Fibroblast of mammary gland (primary cell): Measurements from ENCODE around the gene EME1.
A peak's percentile ranks its signal among the peaks of the same experiment; 100 is the strongest.

Experiments
- DNase-seq: peaks from one replicate; pipeline ENCODE4 v3.0.0-alpha.2; 2010; ENCODE audit warnings: low read depth
- H3K4me3 ChIP-seq: 2 replicates; pipeline ENCODE4 v1.5.1; 2011; ENCODE audit warnings: low read depth, mild to moderate bottlenecking, low read length, moderate library complexity; ENCODE audit not compliant: control insufficient read depth
- TF ChIP-seq, protein P1 (sequence below): conservative IDR thresholded peaks from 2 replicates; pipeline ENCODE4 v1.5.1; 2011; ENCODE audit warnings: low read depth, low read length, inconsistent platforms; ENCODE audit not compliant: control insufficient read depth, insufficient read depth

Gene EME1

GRCh38 chr17:50359005-50359699 lies 13.9 kb upstream of the EME1 start:
- DNase-seq: no peak
- H3K4me3 ChIP-seq: no peak overlapping the region
- TF ChIP-seq, protein P1, sequence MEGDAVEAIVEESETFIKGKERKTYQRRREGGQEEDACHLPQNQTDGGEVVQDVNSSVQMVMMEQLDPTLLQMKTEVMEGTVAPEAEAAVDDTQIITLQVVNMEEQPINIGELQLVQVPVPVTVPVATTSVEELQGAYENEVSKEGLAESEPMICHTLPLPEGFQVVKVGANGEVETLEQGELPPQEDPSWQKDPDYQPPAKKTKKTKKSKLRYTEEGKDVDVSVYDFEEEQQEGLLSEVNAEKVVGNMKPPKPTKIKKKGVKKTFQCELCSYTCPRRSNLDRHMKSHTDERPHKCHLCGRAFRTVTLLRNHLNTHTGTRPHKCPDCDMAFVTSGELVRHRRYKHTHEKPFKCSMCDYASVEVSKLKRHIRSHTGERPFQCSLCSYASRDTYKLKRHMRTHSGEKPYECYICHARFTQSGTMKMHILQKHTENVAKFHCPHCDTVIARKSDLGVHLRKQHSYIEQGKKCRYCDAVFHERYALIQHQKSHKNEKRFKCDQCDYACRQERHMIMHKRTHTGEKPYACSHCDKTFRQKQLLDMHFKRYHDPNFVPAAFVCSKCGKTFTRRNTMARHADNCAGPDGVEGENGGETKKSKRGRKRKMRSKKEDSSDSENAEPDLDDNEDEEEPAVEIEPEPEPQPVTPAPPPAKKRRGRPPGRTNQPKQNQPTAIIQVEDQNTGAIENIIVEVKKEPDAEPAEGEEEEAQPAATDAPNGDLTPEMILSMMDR: no peak

DNA sequence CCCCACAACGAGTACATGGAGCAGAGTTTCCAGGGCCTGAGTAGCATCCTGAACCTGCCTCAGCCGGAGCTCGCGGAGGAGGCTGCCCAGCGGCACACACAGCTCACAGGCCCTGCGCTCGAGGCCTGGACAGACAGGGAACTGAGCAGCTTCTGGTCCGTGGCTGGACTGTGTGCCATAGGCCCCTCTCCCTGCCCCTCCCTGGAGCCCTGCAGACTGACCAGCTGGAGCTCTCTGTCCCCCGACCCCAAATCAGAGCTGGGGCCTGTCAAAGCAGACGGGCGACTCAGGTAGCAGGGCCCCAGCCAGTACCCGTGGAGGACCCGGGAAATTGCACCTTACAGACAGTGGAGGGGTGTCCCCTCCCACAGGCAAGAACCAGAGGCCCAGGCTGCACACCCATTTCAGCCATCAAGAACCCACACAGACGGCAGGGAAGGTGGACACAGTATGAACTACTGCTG lies 13.0 kb upstream of the EME1 start:
- TF ChIP-seq, protein P1: no peak
- DNase-seq: no peak

GRCh38 chr17:50360486-50361115 lies 12.4 kb upstream of the EME1 start:
- TF ChIP-seq, protein P1: no peak
- no peak for DNase-seq

More for the DNA sequence above, 13.0 kb upstream of the EME1 start:
- no peak overlapping the region for H3K4me3 ChIP-seq

DNA sequence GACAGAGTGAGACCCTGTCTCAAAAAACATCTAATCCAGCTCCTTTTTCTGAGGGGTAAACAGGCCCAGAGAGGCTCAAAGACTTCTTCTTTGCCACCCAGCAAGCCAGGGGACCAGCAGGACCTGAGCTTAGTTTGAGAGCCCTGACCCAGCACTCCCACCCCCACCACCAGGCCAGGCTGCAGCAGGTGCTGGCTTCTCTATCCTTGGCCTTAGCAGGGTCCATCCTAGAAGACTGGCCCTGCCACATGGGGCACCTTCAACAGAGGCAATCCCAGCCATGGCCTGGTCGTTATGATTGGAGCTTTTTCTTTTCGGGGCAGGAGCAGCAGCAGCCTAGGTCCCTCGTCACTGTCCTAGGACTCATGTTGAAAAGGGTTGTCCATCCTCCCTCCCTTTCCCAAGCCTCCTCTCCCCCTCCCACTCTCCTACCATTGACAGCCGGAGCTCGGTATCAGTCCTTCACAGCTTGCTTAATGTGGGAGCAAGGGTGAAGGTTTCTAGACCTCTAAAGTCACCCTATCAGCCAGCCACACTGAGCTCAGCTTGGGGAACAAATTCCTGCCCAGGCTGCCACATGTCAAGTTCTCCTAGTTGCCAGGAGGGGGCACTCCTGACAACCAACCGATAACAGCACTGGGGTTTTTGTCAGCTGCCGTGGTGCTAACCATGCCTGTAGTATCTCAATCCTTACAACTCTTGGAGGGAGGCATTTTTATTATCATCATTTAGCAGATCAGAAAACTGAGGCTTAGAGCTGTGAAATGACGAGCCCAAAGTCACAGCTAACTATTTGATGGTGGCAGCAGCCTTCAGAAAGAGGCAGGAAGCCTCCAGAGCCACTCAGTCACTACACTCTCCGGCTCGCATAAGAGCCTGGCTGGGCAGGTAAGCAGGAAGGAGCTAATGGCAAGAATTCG lies 11.2 kb upstream of the EME1 start:
- H3K4me3 ChIP-seq: no peak overlapping the region
- TF ChIP-seq, protein P1: peak; percentile 82
- peak; percentile 77 for DNase-seq

More at GRCh38 chr17:50360486-50361115, 12.4 kb upstream of the EME1 start:
- H3K4me3 ChIP-seq: no peak overlapping the region

DNA sequence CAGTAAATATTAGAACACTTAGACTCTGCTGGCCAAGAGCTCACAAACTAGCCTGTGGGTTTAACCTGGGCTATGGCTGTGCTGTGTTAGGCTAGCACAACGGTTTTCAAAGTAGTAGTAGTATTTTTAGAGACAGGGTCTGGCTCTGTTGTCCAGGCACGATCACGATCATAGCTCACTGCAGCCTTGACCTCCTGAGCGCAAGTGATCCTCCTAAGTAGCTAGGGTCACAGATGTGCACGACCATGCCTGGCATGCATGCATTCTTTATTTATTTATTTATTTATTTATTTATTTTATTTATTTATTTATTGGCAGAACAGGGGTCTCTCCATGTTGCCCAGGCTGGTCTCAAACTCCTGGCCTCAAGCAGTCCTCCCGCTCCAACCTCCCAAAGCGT lies 10.4 kb upstream of the EME1 start:
- TF ChIP-seq, protein P1: no peak
- DNase-seq: no peak

GRCh38 chr17:50363217-50364060 lies 9.6 kb upstream of the EME1 start:
- DNase-seq: peak; percentile 54
- TF ChIP-seq, protein P1: no peak
- no peak overlapping the region for H3K4me3 ChIP-seq

More for the DNA sequence above, 10.4 kb upstream of the EME1 start:
- no peak overlapping the region for H3K4me3 ChIP-seq
